OCI-LY1 (cell line): ENCODE measurements around the gene HAGH.

Experiments
- H2AFZ ChIP-seq: fragments of 200-600 bp; sonication (generic), shearing (Covaris generic); 2 replicates; pipeline ENCODE4 v1.6.0; 2014; ENCODE audit warnings: antibody characterized with exemption, mild to moderate bottlenecking, low read length
- H3F3A ChIP-seq: fragments of 200-600 bp; sonication (generic), shearing (Covaris generic); 2 replicates; pipeline ENCODE4 v1.6.0; 2014; ENCODE audit warnings: mild to moderate bottlenecking, antibody characterized with exemption, low read length, moderate library complexity; ENCODE audit not compliant: insufficient read depth
- H3K27ac ChIP-seq: fragments of 200-600 bp; sonication (generic); 2 replicates; pipeline ENCODE4 v1.5.1; 2014; ENCODE audit warnings: low read length, mixed run types, mild to moderate bottlenecking, low read depth; ENCODE audit not compliant: poor library complexity, severe bottlenecking
- H3K27me3 ChIP-seq: fragments of 200-600 bp; sonication (generic); 2 replicates; pipeline ENCODE4 v1.6.0; 2014; ENCODE audit warnings: antibody characterized with exemption, mild to moderate bottlenecking, low read length, moderate library complexity; ENCODE audit not compliant: insufficient read depth
- H3K36me3 ChIP-seq: fragments of 200-600 bp; sonication (generic); 2 replicates; pipeline ENCODE4 v1.6.1; 2014; ENCODE audit warnings: mild to moderate bottlenecking, antibody characterized with exemption, low read length, moderate library complexity, mixed read lengths; ENCODE audit not compliant: insufficient read depth
- H3K4me1 ChIP-seq: fragments of 200-600 bp; sonication (generic); 2 replicates; pipeline ENCODE4 v1.5.1; 2014; ENCODE audit warnings: mild to moderate bottlenecking, low read length, moderate library complexity; ENCODE audit not compliant: insufficient read depth, severe bottlenecking
- H3K4me2 ChIP-seq: fragments of 200-600 bp; sonication (generic), shearing (Covaris generic); 2 replicates; pipeline ENCODE4 v1.6.1; 2014; ENCODE audit warnings: low read length
- H3K4me3 ChIP-seq: fragments of 200-600 bp; sonication (generic); 2 replicates; pipeline ENCODE4 v1.5.1; 2014; ENCODE audit warnings: low read length, low read depth, mild to moderate bottlenecking, mixed read lengths; ENCODE audit not compliant: poor library complexity, severe bottlenecking
- H3K79me2 ChIP-seq: fragments of 200-600 bp; shearing (Covaris generic); 2 replicates; pipeline ENCODE4 v1.6.1; 2016; ENCODE audit warnings: mixed run types, low read length, mixed read lengths; ENCODE audit not compliant: insufficient read depth
- H3K9ac ChIP-seq: fragments of 200-600 bp; sonication (generic), shearing (Covaris generic); 2 replicates; pipeline ENCODE4 v1.6.1; 2014; ENCODE audit warnings: mild to moderate bottlenecking, low read length, mixed read lengths
- H3K9me2 ChIP-seq: fragments of 200-600 bp; sonication (generic), shearing (Covaris generic); 2 replicates; pipeline ENCODE4 v1.6.1; 2014; ENCODE audit warnings: low read depth, mild to moderate bottlenecking, low read length, mixed read lengths
- H3K9me3 ChIP-seq: fragments of 200-600 bp; shearing (Covaris generic); 2 replicates; pipeline ENCODE4 v1.6.1; 2014; ENCODE audit warnings: low read length, mixed read lengths
- H4K20me1 ChIP-seq: fragments of 200-600 bp; sonication (generic), shearing (Covaris generic); 2 replicates; pipeline ENCODE4 v1.6.0; 2016; ENCODE audit warnings: mild to moderate bottlenecking, low read length; ENCODE audit not compliant: insufficient read depth
- CTCF ChIP-seq: fragments of 200-600 bp; sonication (generic), shearing (Covaris generic); IDR thresholded peaks from 2 replicates; pipeline ENCODE4 v1.5.1; 2017; ENCODE audit warnings: mild to moderate bottlenecking, antibody characterized with exemption, low read length, moderate library complexity, mixed read lengths
- EZH2 ChIP-seq: fragments of 200-600 bp; sonication (generic), shearing (Covaris generic); IDR thresholded peaks from 2 replicates; pipeline ENCODE4 v1.8.0; 2017; ENCODE audit warnings: borderline replicate concordance, mixed run types, mild to moderate bottlenecking, antibody characterized with exemption, low read length, moderate library complexity, mixed read lengths

HAGH gene

GRCh38 chr16:1812732-1813163 is 13.9 kb downstream of the HAGH start:
- H3K4me3 ChIP-seq = no peak overlapping the region
- TF ChIP-seq EZH2 (no peak), CTCF (peak; percentile 38; the same call in 1 of the 2 replicates)
- no peak overlapping the region for H3K9ac ChIP-seq
- H3K27me3 ChIP-seq = no peaks in the 10 kb centered on the region
- no peaks in the 10 kb centered on the region for H3K36me3 ChIP-seq
- no peaks in the 10 kb centered on the region for H3K79me2 ChIP-seq
- no peaks in the 10 kb centered on the region for H3K9me2 ChIP-seq
- H3F3A ChIP-seq = no peaks in the 10 kb centered on the region
- no peak overlapping the region for H3K27ac ChIP-seq
- H3K4me2 ChIP-seq = no peak overlapping the region
- H4K20me1 ChIP-seq = no peaks in the 10 kb centered on the region
- no peak overlapping the region for H2AFZ ChIP-seq
- no peaks in the 10 kb centered on the region for H3K4me1 ChIP-seq
- no peaks in the 10 kb centered on the region for H3K9me3 ChIP-seq

GRCh38 chr16:1810536-1810935 is 16.1 kb downstream of the HAGH start:
- peaks cover 3% of the 10 kb centered on the region; the same call in 1 of the 2 replicates for H3K36me3 ChIP-seq
- H3K79me2 ChIP-seq = no peaks in the 10 kb centered on the region
- H2AFZ ChIP-seq = no peak overlapping the region
- H3K9me3 ChIP-seq = no peaks in the 10 kb centered on the region
- no peaks in the 10 kb centered on the region for H3F3A ChIP-seq
- H3K4me1 ChIP-seq = no peaks in the 10 kb centered on the region
- no peak overlapping the region for H3K4me2 ChIP-seq
- no peak for TF ChIP-seq EZH2
- TF ChIP-seq CTCF = no peak
- no peak overlapping the region for H3K4me3 ChIP-seq
- no peak overlapping the region for H3K9ac ChIP-seq
- no peaks in the 10 kb centered on the region for H4K20me1 ChIP-seq
- no peaks in the 10 kb centered on the region for H3K27me3 ChIP-seq
- H3K27ac ChIP-seq = no peak overlapping the region
- H3K9me2 ChIP-seq = no peaks in the 10 kb centered on the region

- no peaks in the 10 kb centered on the region for H3K9me3 ChIP-seq
- H3K9ac ChIP-seq = no peak overlapping the region
- no peak overlapping the region for H3K4me3 ChIP-seq
- no peaks in the 10 kb centered on the region for H3K79me2 ChIP-seq
- TF ChIP-seq EZH2 (no peak), CTCF (no peak)
- H3K27ac ChIP-seq = no peak overlapping the region
- H3K27me3 ChIP-seq = no peaks in the 10 kb centered on the region
- H3K9me2 ChIP-seq = no peaks in the 10 kb centered on the region
- no peaks in the 10 kb centered on the region for H3K4me1 ChIP-seq
- no peak overlapping the region for H3K4me2 ChIP-seq
- no peak overlapping the region for H2AFZ ChIP-seq
- H3K36me3 ChIP-seq = peaks cover 6% of the 10 kb centered on the region; the same call in 1 of the 2 replicates
- H3F3A ChIP-seq = no peaks in the 10 kb centered on the region
- no peaks in the 10 kb centered on the region for H4K20me1 ChIP-seq
Observed at GRCh38 chr16:1810106-1810505, 16.5 kb downstream of the HAGH start.
